Cardiac muscle cell (in vitro differentiated cells and primary cell): ENCODE data around the gene PKNOX2. TPM values are rescaled to one million over a fixed set of nuclear protein-coding genes. Genes with fewer than 3 reads are reported as not detected.

Source experiments
- DNase-seq, 2 donors: peaks; one replicate each; pipeline versions ENCODE4 v3.0.0 to v3.0.0-alpha.2; 2010 to 2017; ENCODE audit warnings: low read depth in 1 of 2, low spot score in 1 of 2
- H3K27ac ChIP-seq: fragments of 200-600 bp; sonication (generic); 2 replicates; pipeline ENCODE4 v1.5.1; 2016
- H3K27me3 ChIP-seq: fragments of 200-600 bp; sonication (generic); 2 replicates; pipeline ENCODE4 v1.6.0; 2016; ENCODE audit warnings: control low read depth
- H3K36me3 ChIP-seq: fragments of 200-600 bp; sonication (generic); 2 replicates; pipeline ENCODE4 v1.5.1; 2016; ENCODE audit warnings: control low read depth
- H3K4me1 ChIP-seq: fragments of 200-600 bp; sonication (generic); 2 replicates; pipeline ENCODE4 v1.8.1; 2017; ENCODE audit warnings: low read depth, mild to moderate bottlenecking, mixed run types
- H3K4me3 ChIP-seq: fragments of 200-600 bp; sonication (generic); 2 replicates; pipeline ENCODE4 v1.5.1; 2016; ENCODE audit warnings: mild to moderate bottlenecking
- H3K9me3 ChIP-seq: fragments of 200-600 bp; sonication (generic); 2 replicates; pipeline ENCODE4 v1.5.1; 2017; ENCODE audit warnings: low read depth, mild to moderate bottlenecking, control low read depth
- CTCF ChIP-seq: IDR thresholded peaks from 2 replicates; pipeline ENCODE4 v1.5.1; 2012; ENCODE audit warnings: low read depth, mild to moderate bottlenecking, low read length
- polyA plus RNA-seq: library from polyadenylated mRNA; unstranded; fragments of >200 nt; fragmentation: Nextera tagmentation; extraction: Ambion mirVana; gene quantifications from 2 replicates; pipeline ENCODE4 v1.2.1, GENCODE V29; 2016
- total RNA-seq: library from RNA; depleted of rRNA; stranded (reverse); fragments of >200 nt; gene quantifications from 2 replicates; pipeline ENCODE4 v1.2.3, GENCODE V29; 2016

The PKNOX2 gene
- total and polyA plus RNA-seq, 2 experiments from 2014 or later: 2.1 to 6.1 TPM

- DNase-seq: no peak
- no peaks in the 10 kb centered on the region for H3K36me3 ChIP-seq
- TF ChIP-seq CTCF: no peak
- H3K4me1 ChIP-seq: no peaks in the 10 kb centered on the region
- no peak overlapping the region for H3K4me3 ChIP-seq
- no peaks in the 10 kb centered on the region for H3K9me3 ChIP-seq
- no peaks in the 10 kb centered on the region for H3K27me3 ChIP-seq
- no peak overlapping the region for H3K27ac ChIP-seq
Measured at GRCh38 chr11:125233116-125233515, 68.6 kb downstream of the PKNOX2 start.

- no peaks in the 10 kb centered on the region for H3K9me3 ChIP-seq
- no peaks in the 10 kb centered on the region for H3K4me1 ChIP-seq
- no peak overlapping the region for H3K4me3 ChIP-seq
- TF ChIP-seq CTCF: no peak
- no peak for DNase-seq
- H3K36me3 ChIP-seq: no peaks in the 10 kb centered on the region
- H3K27me3 ChIP-seq: peaks cover 2% of the 10 kb centered on the region
- no peak overlapping the region for H3K27ac ChIP-seq
Measured at GRCh38 chr11:125233736-125234275, 69.3 kb downstream of the PKNOX2 start.

- Histone ChIP-seq H3K4me3 (no peak overlapping the region), H3K27me3 (peaks cover 10% of the 10 kb centered on the region), H3K9me3 (no peaks in the 10 kb centered on the region), H3K4me1 (no peaks in the 10 kb centered on the region), H3K36me3 (no peaks in the 10 kb centered on the region), H3K27ac (no peak overlapping the region)
- DNase-seq: no peak
- no peak for TF ChIP-seq CTCF
Measured at GRCh38 chr11:125235071-125235471, 70.5 kb downstream of the PKNOX2 start.

- TF ChIP-seq CTCF: no peak
- no peak for DNase-seq
- Histone ChIP-seq H3K4me3 (no peak overlapping the region), H3K9me3 (no peaks in the 10 kb centered on the region), H3K27ac (no peak overlapping the region), H3K27me3 (peaks cover 10% of the 10 kb centered on the region), H3K4me1 (no peaks in the 10 kb centered on the region), H3K36me3 (no peaks in the 10 kb centered on the region)
Measured at GRCh38 chr11:125236072-125236825, 71.7 kb downstream of the PKNOX2 start.

DNA sequence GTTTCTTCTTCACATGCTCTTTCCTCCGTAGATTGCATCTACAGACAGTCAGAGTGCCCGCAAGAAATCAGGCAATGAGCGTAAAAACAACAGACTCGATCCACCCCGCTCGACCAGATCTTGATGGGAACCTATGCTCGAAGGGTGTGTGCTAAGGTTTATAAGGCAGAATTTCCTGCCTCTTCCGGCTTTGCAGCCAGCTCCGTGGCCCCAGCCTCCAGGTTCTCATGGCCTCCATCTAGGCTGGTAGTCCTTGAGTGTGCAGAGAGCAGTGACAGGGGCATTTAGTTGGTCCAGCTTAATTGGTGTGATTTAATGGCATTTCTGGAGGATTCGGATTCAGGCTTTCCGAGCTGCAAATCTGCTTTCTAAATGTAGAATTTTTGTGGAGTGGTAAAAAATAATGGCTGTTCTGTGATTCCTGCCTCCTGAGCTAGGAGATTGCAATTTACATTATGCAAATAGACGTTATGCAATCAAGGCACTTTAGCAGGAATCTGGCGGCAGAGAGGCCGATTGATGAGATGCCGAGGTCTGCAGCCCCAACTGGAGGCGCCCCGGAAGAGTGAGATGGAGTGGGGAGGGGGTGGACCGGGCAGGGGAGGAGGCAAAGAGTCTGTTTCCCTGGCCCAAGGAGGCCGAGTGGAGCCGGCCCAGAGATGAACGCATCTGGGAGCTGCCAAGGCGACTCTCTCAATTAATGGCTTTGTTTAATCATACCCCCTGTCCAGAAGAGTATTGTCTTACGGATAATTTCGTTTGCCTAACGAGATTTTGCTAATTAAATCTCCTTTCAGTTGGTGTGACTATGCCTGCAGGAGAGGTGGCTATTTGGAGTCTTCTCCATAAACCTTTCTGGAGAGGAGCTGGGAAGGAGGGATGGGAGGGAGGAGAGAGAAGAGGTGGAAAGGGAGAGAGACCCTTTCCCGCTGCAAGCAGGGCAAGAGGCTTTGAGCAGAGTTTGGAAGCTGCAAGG is 75.3 kb downstream of the PKNOX2 start:
- no peaks in the 10 kb centered on the region for H3K36me3 ChIP-seq
- H3K27ac ChIP-seq: no peak overlapping the region
- no peak overlapping the region for H3K4me3 ChIP-seq
- DNase-seq: no peak
- no peak for TF ChIP-seq CTCF
- no peaks in the 10 kb centered on the region for H3K4me1 ChIP-seq
- peaks cover 12% of the 10 kb centered on the region for H3K27me3 ChIP-seq
- no peaks in the 10 kb centered on the region for H3K9me3 ChIP-seq
